Activated T-helper 2 cell treated with anti-CD3 and anti-CD28 coated beads, Interferon-gamma antibody, Interleukin-2, Interleukin-4, amounts not matched to agents 10 μg/mL and 5 μg/mL and 100 μg/mL, durations not matched to agents 14 hours and 24 hours and 36 hours (primary cell): ENCODE data around the gene PERM1. TPM values are rescaled to one million over a fixed set of nuclear protein-coding genes. Genes with fewer than 3 reads are reported as not detected.
A peak's percentile ranks its signal among the peaks of the same experiment; 100 is the strongest.
"Not testable (repeated sequence)": the region's sequence is repeated elsewhere in the genome, so short reads cannot be mapped to it uniquely, and the experiment has no call there.

Experiments
- DNase-seq: peaks from one replicate; pipeline ENCODE4 v3.0.0; 2021; ENCODE audit warnings: low spot score
- H3K27ac Mint-ChIP-seq: one replicate; pipeline ENCODE4 v1.8.0; 2021; ENCODE audit warnings: mixed read lengths
- H3K27me3 Mint-ChIP-seq: one replicate; pipeline ENCODE4 v1.8.0; 2021; ENCODE audit warnings: low read depth, mixed read lengths
- H3K36me3 Mint-ChIP-seq: one replicate; pipeline ENCODE4 v1.8.0; 2021; ENCODE audit warnings: low read depth, mixed read lengths
- H3K4me1 Mint-ChIP-seq: one replicate; pipeline ENCODE4 v1.8.0; 2021; ENCODE audit warnings: low read depth, mixed read lengths
- H3K4me3 Mint-ChIP-seq: one replicate; pipeline ENCODE4 v1.8.0; 2021; ENCODE audit warnings: low read depth, mild to moderate bottlenecking, moderate library complexity, mixed read lengths
- H3K9me3 Mint-ChIP-seq: one replicate; pipeline ENCODE4 v1.8.0; 2021; ENCODE audit warnings: mixed read lengths
- intact Hi-C: fragments of 100-400 bp; cut with micrococcal nuclease; formaldehyde crosslinking; loops from one replicate; pipeline ENCODE4 v1.15.1; 2023
- total RNA-seq: library from RNA; stranded (reverse); gene quantifications from 2 replicates; pipeline ENCODE4 v1.2.3, GENCODE V29; 2022

The PERM1 gene
- total RNA-seq, 1 donor from 2014 or later: not detected

DNA sequence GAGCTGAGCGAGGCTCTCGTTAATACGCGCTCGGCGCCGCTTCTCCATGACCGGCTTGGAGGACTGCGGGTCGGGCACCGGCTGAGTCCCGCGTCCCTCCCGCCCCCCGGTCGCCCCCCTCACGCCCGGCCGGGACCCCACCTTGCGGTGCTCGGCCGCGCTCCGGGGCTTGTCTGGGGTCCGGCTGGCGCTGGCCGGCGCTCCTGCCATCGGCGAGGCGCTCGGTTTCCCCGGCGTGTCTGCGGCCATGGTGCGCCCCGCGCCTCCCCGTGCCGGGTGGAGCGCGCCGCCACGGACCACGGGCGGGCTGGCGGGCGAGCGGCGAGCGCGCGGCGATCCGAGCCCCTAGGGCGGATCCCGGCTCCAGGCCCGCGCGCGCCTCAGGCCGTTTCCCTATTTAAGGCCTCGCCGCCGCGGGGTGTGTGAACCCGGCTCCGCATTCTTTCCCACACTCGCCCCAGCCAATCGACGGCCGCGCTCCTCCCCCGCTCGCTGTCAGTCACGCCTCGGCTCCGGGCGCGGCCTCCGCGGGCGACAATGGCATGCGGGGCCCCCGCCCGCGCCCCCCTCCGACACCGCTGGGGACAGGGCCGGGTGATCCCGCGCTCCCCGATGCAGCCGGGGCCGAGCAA, 17.9 kb upstream of the PERM1 start, which contains the start of gene HES4:
Gene HES4, minus strand, starts transcription at position 373 of the 632 bp plus-strand sequence. Its CDS starts 124 bp downstream, at position 249.
- H3K4me3 Mint-ChIP-seq: peak within 1 kb of the TSS; percentile 75
- H3K4me1 Mint-ChIP-seq: peaks cover 8% of the 10 kb centered on the region
- H3K27ac Mint-ChIP-seq: peak within 1 kb of the TSS; percentile 76
- no peak for DNase-seq
- H3K9me3 Mint-ChIP-seq: no peaks in the 10 kb centered on the region
- intact Hi-C loops: no loop called here
- H3K36me3 Mint-ChIP-seq: no peaks in the 10 kb centered on the region
- H3K27me3 Mint-ChIP-seq: peaks cover 31% of the 10 kb centered on the region

- Mint-ChIP-seq H3K27me3 (peaks cover 27% of the 10 kb centered on the region), H3K4me1 (peaks cover 5% of the 10 kb centered on the region), H3K36me3 (no peaks in the 10 kb centered on the region), H3K4me3 (no peak overlapping the region), H3K27ac (no peak overlapping the region), H3K9me3 (no peaks in the 10 kb centered on the region)
- DNase-seq: no peak
- intact Hi-C loops: no loop called here
These were observed 17.3 kb upstream of the PERM1 start for GRCh38 chr1:998995-999724.

DNA sequence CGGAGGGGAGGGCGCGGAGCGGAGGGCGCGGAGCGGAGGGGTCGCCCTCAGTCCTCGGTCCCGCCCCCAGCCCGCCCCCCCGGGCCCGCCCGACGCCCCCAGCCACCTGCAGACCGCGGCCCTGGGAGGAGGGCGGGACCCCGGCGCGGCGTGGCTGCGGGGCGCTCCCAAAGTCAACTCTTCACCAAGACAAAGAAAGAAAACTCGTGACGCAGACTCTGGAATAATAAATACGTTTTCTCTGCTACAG, 16.8 kb upstream of the PERM1 start:
- Mint-ChIP-seq H3K4me1 (peaks cover 5% of the 10 kb centered on the region), H3K4me3 (no peak overlapping the region), H3K27me3 (peaks cover 27% of the 10 kb centered on the region)

DNA sequence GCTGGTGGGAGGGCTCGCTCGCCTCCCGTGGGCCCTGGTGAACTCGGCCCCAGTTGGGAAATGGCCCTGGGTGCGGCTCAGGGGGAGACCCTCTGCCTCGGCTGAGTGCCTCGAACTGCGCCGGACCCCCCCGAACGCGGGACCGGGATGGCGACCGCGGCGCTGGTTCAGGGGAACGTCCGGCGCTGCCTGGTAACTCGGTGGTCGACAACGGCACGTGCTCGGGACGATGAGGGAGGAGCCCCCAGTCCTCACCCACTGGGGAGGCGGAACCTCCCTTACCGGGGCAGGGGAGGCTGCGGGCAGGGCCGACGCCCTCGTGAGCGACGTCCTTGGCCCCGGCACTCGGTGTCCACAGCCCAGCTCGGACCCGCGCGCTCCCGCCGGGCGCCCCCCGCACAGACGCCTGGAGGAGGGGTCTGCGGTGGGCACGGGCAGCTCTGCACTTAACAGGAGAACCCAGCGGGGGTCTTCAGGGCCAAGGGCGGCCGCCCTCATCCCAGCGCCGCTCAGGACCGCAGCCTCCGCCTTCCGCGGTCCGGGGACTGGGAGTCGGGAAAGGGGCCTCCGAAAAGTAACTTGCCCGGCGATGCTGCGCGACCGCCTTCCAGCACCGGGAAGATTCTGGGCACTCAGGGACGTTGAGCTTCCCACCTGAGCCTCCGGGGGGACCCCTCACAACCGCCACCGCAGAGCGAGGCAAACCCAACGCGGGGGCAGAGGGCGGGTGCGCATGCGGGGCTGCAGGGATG, 16.3 kb upstream of the PERM1 start:
- Mint-ChIP-seq H3K9me3 (no peaks in the 10 kb centered on the region), H3K27ac (no peak overlapping the region), H3K36me3 (no peaks in the 10 kb centered on the region), H3K4me3 (no peak overlapping the region), H3K4me1 (peaks cover 5% of the 10 kb centered on the region), H3K27me3 (peaks cover 23% of the 10 kb centered on the region)
- intact Hi-C loops: no loop called here
- DNase-seq: no peak

More for the DNA sequence above, 16.8 kb upstream of the PERM1 start:
- no peak for DNase-seq
- no peak overlapping the region for H3K27ac Mint-ChIP-seq
- no peaks in the 10 kb centered on the region for H3K9me3 Mint-ChIP-seq
- intact Hi-C loops: no loop called here
- H3K36me3 Mint-ChIP-seq: no peaks in the 10 kb centered on the region

DNA sequence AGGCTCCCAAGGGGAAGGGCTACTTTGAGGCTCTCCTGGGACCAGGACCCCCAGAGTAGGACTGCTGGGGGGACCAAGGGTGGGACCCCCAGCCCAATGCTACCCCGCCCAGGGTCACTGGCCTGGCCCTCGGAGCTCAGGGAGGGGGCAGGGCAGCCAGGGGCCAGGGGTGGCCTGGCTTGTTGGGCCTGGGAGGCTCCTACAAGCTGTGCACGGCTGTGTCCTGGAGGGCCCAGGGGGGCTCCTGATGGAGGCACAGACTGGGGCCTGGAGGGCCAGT, 15.8 kb upstream of the PERM1 start:
- DNase-seq: no peak

DNA sequence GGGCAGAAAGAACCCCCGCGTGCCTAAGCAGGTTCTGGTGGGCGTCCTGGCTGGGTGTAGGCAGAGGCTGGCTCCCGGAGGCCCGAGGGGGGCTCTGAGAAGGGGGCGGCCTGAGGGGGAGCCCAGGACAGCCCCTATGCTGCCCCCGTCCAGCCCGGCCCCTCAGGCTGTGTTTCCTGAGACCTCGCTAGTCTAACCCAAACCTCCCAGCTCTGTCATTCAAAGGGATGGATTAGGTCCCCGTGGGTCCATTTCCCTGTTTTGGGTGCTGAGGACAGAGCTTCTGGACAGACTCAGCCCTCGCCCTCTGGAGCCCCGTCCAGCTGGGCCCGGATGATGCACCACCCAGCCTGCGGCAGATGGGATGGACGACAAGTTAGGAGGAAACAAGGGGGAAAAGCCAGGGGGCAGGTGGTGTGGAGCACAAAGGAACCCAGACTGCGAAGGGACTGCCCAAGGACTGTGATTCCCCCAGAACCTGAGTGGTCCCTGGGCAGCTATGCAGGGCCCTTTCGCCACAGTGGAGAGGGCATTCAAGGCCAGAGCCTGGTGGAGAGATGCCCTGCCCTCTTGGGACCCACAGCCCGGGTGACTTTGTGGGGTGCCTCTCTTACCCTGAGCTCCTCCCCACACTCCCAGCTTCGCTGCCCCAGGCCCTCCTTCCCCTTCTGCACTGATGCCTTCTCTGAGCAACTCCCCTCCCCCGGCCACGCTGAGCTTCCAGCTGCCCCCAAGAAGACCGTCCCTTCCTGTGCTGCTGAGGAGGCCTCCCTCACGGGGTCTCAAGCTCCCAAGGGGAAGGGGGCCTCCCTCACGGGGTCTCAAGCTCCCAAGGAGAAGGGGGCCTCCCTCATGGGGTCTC, 15.2 kb upstream of the PERM1 start:
- Mint-ChIP-seq H3K9me3 (peaks cover 6% of the 10 kb centered on the region), H3K27ac (no peak overlapping the region), H3K36me3 (no peaks in the 10 kb centered on the region), H3K27me3 (peaks cover 20% of the 10 kb centered on the region), H3K4me3 (no peak overlapping the region), H3K4me1 (peaks cover 8% of the 10 kb centered on the region)
- intact Hi-C loops: no loop called here
- DNase-seq: no peak

More for the DNA sequence above, 15.8 kb upstream of the PERM1 start:
- no peaks in the 10 kb centered on the region for H3K36me3 Mint-ChIP-seq
- no peak overlapping the region for H3K27ac Mint-ChIP-seq
- no peak overlapping the region for H3K4me3 Mint-ChIP-seq
- intact Hi-C loops: no loop called here
- peaks cover 20% of the 10 kb centered on the region for H3K27me3 Mint-ChIP-seq
- peaks cover 5% of the 10 kb centered on the region for H3K4me1 Mint-ChIP-seq
- no peaks in the 10 kb centered on the region for H3K9me3 Mint-ChIP-seq

- Mint-ChIP-seq H3K27ac (no peak overlapping the region), H3K27me3 (peaks cover 25% of the 10 kb centered on the region), H3K36me3 (no peaks in the 10 kb centered on the region), H3K9me3 (peaks cover 9% of the 10 kb centered on the region), H3K4me1 (peaks cover 8% of the 10 kb centered on the region), H3K4me3 (no peak overlapping the region)
- DNase-seq: no peak
- intact Hi-C loops: no loop called here
These were observed 14.1 kb upstream of the PERM1 start for GRCh38 chr1:995665-996633.

DNA sequence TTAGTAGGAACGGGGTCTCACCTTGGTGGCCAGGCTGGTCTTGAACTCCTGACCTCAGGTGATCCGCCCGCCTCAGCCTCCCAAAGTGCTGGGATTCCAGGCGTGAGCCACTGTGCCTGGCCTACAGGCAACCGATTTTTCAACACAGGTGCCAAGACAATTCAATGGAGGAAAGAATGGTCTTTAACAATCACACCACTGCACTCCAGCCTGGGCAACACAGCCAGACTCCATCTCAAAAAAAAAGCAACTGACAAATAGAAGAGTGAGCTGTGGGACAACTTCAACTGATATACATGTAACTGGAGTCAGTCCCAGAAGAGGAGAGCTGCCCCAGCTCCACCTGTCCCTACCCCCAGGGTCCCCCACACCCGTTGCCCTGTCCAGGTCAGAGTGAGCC, 12.7 kb upstream of the PERM1 start:
- not testable (repeated sequence) for H3K27ac Mint-ChIP-seq

DNA sequence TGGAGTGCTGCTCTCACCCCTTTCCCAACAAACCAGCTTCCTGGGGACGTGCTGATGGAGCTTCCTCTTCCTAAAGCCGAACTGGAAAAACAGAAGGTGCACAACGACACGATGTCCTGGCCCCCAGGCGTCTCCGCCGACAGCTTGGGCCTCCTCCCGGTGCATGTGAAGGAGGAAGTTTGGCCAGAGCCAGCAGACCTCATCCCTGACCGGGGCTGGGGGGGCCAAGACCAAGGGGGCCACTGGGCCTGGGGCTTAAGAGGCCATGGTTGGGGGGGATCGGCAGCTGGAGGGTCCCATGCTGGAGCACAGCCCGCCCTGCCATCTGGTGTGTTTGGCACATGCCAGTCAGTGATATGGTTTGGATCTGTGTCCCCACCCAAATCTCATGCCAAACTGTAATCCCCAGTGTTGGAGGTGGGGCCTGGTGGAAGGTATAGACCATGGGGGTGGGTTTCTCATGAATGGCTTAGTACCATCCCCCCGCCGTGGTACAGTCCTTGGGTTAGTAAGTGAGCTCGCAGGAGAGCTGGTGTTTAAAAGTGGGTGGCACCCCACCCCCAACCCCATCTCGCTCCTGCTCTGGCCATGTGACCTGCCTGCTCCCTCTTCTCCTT, 11.6 kb upstream of the PERM1 start:
- no peak overlapping the region for H3K4me3 Mint-ChIP-seq
- peaks cover 32% of the 10 kb centered on the region for H3K27me3 Mint-ChIP-seq
- peaks cover 9% of the 10 kb centered on the region for H3K9me3 Mint-ChIP-seq
- intact Hi-C loops: no loop called here
- no peak overlapping the region for H3K27ac Mint-ChIP-seq
- H3K4me1 Mint-ChIP-seq: peaks cover 6% of the 10 kb centered on the region
- H3K36me3 Mint-ChIP-seq: no peaks in the 10 kb centered on the region
- no peak for DNase-seq

More for the DNA sequence above, 12.7 kb upstream of the PERM1 start:
- H3K4me1 Mint-ChIP-seq, H3K9me3 Mint-ChIP-seq, H3K36me3 Mint-ChIP-seq, DNase-seq, intact Hi-C loops, H3K4me3 Mint-ChIP-seq: not testable (repeated sequence)
- H3K27me3 Mint-ChIP-seq: peaks cover 23% of the 10 kb centered on the region

DNA sequence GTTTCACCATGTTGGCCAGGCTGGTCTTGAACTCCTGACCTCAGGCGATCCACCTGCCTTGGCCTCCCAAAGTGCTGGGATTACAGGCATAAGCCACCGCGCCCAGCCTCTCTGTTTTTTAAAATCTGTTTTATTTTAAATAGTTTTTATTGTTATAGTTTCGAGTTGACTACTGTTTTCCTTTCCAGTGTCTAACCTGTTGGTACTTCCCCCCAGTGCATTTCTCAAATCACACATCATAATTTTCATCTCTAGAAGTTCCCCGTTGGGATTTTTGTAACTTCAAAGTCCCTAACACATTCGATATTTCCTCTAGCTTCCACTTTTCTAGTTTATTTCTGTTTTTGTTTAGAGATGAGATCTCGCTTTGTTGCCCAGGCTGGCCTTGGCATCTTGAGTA, 10.5 kb upstream of the PERM1 start:
- H3K9me3 Mint-ChIP-seq: peaks cover 9% of the 10 kb centered on the region
- no peaks in the 10 kb centered on the region for H3K36me3 Mint-ChIP-seq
- peaks cover 6% of the 10 kb centered on the region for H3K4me1 Mint-ChIP-seq
- no peak for DNase-seq
- H3K4me3 Mint-ChIP-seq: no peak overlapping the region
- H3K27ac Mint-ChIP-seq: no peak overlapping the region
- intact Hi-C loops: no loop called here
- H3K27me3 Mint-ChIP-seq: peaks cover 34% of the 10 kb centered on the region

DNA sequence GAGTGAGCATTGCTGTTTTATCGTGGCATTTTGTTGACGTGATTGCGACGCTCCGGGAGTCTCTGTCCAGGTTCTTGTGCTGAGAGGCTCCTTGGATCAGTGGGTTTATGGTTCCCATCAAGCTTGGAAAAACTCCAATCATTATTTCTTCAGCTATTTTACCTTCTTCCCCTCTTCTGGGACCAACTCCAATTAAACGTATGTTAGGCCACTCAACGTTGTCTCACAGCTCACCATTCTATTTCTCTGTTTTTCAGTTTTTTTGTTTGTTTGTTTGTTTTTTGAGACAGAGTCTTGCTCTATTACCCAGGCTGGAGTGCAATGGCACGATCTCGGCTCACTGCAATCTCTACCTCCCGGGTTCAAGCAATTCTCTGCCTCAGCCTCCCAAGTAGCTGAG, 10.0 kb upstream of the PERM1 start:
- H3K9me3 Mint-ChIP-seq: peaks cover 9% of the 10 kb centered on the region
- H3K4me1 Mint-ChIP-seq: peaks cover 6% of the 10 kb centered on the region
- no peak overlapping the region for H3K4me3 Mint-ChIP-seq
- no peaks in the 10 kb centered on the region for H3K36me3 Mint-ChIP-seq
- intact Hi-C loops: no loop called here
- DNase-seq: no peak
- peaks cover 30% of the 10 kb centered on the region for H3K27me3 Mint-ChIP-seq
- H3K27ac Mint-ChIP-seq: no peak overlapping the region
